ENCODE results near the gene ANXA2R.
A peak's percentile ranks its signal among the peaks of the same experiment; 100 is the strongest.
"Not testable (repeated sequence)": the region's sequence is repeated elsewhere in the genome, so short reads cannot be mapped to it uniquely, and the experiment has no call there.

ANXA2R gene

GRCh38 chr5:43065948-43066798 is 26.1 kb upstream of the ANXA2R start:
- ATAC-seq (peak; percentile 52), DNase-seq (peak; percentile 71 to 79)
- peak overlapping the region; percentile 98 to 100 for H3K27ac Mint-ChIP-seq
- no peaks in the 10 kb centered on the region for H3K27me3 Mint-ChIP-seq
- peaks cover 46% of the 10 kb centered on the region for H3K4me1 Mint-ChIP-seq
- no peaks in the 10 kb centered on the region for H3K9me3 Mint-ChIP-seq
- H3K4me3 Mint-ChIP-seq: peak overlapping the region; percentile 94 to 95

- Mint-ChIP-seq H3K27ac (peak overlapping the region; percentile 98 to 100), H3K4me3 (peak overlapping the region; percentile 94 to 95), H3K27me3 (no peaks in the 10 kb centered on the region), H3K4me1 (peaks cover 40% of the 10 kb centered on the region), H3K9me3 (no peaks in the 10 kb centered on the region)
- no peak for DNase-seq
- ATAC-seq: no peak
Observed at GRCh38 chr5:43065387-43065947, 25.3 kb upstream of the ANXA2R start.

- Mint-ChIP-seq H3K27me3 (no peaks in the 10 kb centered on the region), H3K9me3 (peaks cover 0 to 5% of the 10 kb centered on the region in 2 donors), H3K4me3 (peak overlapping the region in 1 of 2 donors; percentile 41), H3K27ac (no peak overlapping the region), H3K4me1 (peaks cover 31% of the 10 kb centered on the region)
- ATAC-seq (no peak), DNase-seq (no peak)
Observed at GRCh38 chr5:43063721-43064171, 23.6 kb upstream of the ANXA2R start.

GRCh38 chr5:43061352-43062075 is 21.4 kb upstream of the ANXA2R start:
- Mint-ChIP-seq H3K9me3 (peaks cover 0 to 14% of the 10 kb centered on the region in 2 donors), H3K27me3 (no peaks in the 10 kb centered on the region), H3K27ac (no peak overlapping the region), H3K4me3 (no peak overlapping the region), H3K4me1 (peaks cover 18% of the 10 kb centered on the region)
- ATAC-seq (no peak), DNase-seq (no peak)

- H3K27me3 Mint-ChIP-seq, H3K27ac Mint-ChIP-seq, DNase-seq, ATAC-seq, H3K4me3 Mint-ChIP-seq: not testable (repeated sequence)
- H3K4me1 Mint-ChIP-seq: peaks cover 18% of the 10 kb centered on the region
- H3K9me3 Mint-ChIP-seq: peaks cover 13 to 29% of the 10 kb centered on the region in 2 donors
Observed at GRCh38 chr5:43060020-43060419, 19.9 kb upstream of the ANXA2R start.

GRCh38 chr5:43055098-43055497 is 15.0 kb upstream of the ANXA2R start:
- ATAC-seq, H3K27me3 Mint-ChIP-seq, H3K4me1 Mint-ChIP-seq, H3K4me3 Mint-ChIP-seq, DNase-seq, H3K27ac Mint-ChIP-seq: not testable (repeated sequence)
- peaks cover 19 to 39% of the 10 kb centered on the region in 2 donors for H3K9me3 Mint-ChIP-seq

GRCh38 chr5:43051684-43052083 is 11.6 kb upstream of the ANXA2R start:
- Mint-ChIP-seq H3K9me3 (peaks cover 19 to 26% of the 10 kb centered on the region in 2 donors), H3K4me1 (peaks cover 35% of the 10 kb centered on the region), H3K27ac (no peak overlapping the region), H3K4me3 (no peak overlapping the region), H3K27me3 (no peaks in the 10 kb centered on the region)
- DNase-seq: no peak
- ATAC-seq: no peak

GRCh38 chr5:43050384-43050783 is 10.3 kb upstream of the ANXA2R start:
- no peak for DNase-seq
- H3K27me3 Mint-ChIP-seq: no peaks in the 10 kb centered on the region

GRCh38 chr5:43049236-43049635 is 9.1 kb upstream of the ANXA2R start:
- H3K27ac Mint-ChIP-seq: no peak overlapping the region

More at GRCh38 chr5:43050384-43050783, 10.3 kb upstream of the ANXA2R start:
- H3K4me3 Mint-ChIP-seq: no peak overlapping the region
- H3K9me3 Mint-ChIP-seq: peaks cover 9 to 13% of the 10 kb centered on the region in 2 donors
- H3K4me1 Mint-ChIP-seq: peaks cover 42% of the 10 kb centered on the region
- H3K27ac Mint-ChIP-seq: no peak overlapping the region
- ATAC-seq: no peak

GRCh38 chr5:43046474-43046873 is 6.4 kb upstream of the ANXA2R start:
- DNase-seq: no peak

More at GRCh38 chr5:43049236-43049635, 9.1 kb upstream of the ANXA2R start:
- Mint-ChIP-seq H3K9me3 (peaks cover 1 to 3% of the 10 kb centered on the region in 2 donors), H3K4me3 (no peak overlapping the region), H3K4me1 (peaks cover 53% of the 10 kb centered on the region), H3K27me3 (no peaks in the 10 kb centered on the region)
- no peak for DNase-seq
- no peak for ATAC-seq

GRCh38 chr5:43045236-43045635 is 5.1 kb upstream of the ANXA2R start:
- Mint-ChIP-seq H3K4me3 (no peak overlapping the region), H3K4me1 (peaks cover 51% of the 10 kb centered on the region), H3K27me3 (no peaks in the 10 kb centered on the region), H3K9me3 (no peaks in the 10 kb centered on the region), H3K27ac (no peak overlapping the region)
- DNase-seq (no peak), ATAC-seq (no peak)

More at GRCh38 chr5:43046474-43046873, 6.4 kb upstream of the ANXA2R start:
- Mint-ChIP-seq H3K9me3 (no peaks in the 10 kb centered on the region), H3K27me3 (no peaks in the 10 kb centered on the region), H3K4me3 (peak overlapping the region in 1 of 2 donors; percentile 37), H3K4me1 (peaks cover 60% of the 10 kb centered on the region), H3K27ac (no peak overlapping the region)
- ATAC-seq: no peak

- ATAC-seq (no peak), DNase-seq (no peak)
- H3K9me3 Mint-ChIP-seq: no peaks in the 10 kb centered on the region
- no peak overlapping the region for H3K27ac Mint-ChIP-seq
- no peak overlapping the region for H3K4me3 Mint-ChIP-seq
- peaks cover 42% of the 10 kb centered on the region for H3K4me1 Mint-ChIP-seq
- H3K27me3 Mint-ChIP-seq: no peaks in the 10 kb centered on the region
Observed at GRCh38 chr5:43044181-43044914, 4.2 kb upstream of the ANXA2R start.

- peaks cover 35% of the 10 kb centered on the region for H3K4me1 Mint-ChIP-seq
Observed at GRCh38 chr5:43043400-43043756, 3.3 kb upstream of the ANXA2R start.

GRCh38 chr5:43042626-43043399 is 2.7 kb upstream of the ANXA2R start:
- DNase-seq (peak; percentile 81 to 87), ATAC-seq (peak; percentile 47)
- Mint-ChIP-seq H3K4me1 (peaks cover 40% of the 10 kb centered on the region), H3K9me3 (no peaks in the 10 kb centered on the region), H3K27ac (peak overlapping the region; percentile 98 to 99), H3K27me3 (no peaks in the 10 kb centered on the region), H3K4me3 (peak overlapping the region; percentile 92 to 95)

More at GRCh38 chr5:43043400-43043756, 3.3 kb upstream of the ANXA2R start:
- Mint-ChIP-seq H3K27me3 (no peaks in the 10 kb centered on the region), H3K27ac (peak overlapping the region; percentile 98 to 99), H3K9me3 (no peaks in the 10 kb centered on the region), H3K4me3 (peak overlapping the region; percentile 92 to 95)
- no peak for ATAC-seq
- DNase-seq: no peak

Measured in stimulated activated naive CD8-positive, alpha-beta T cell treated with anti-CD3 and anti-CD28 coated beads, Interleukin-15, amount 100 ng/mL, for 72 hours (primary cell).